ENCODE measurements around the gene VAMP4. TPM values are rescaled to one million over a fixed set of nuclear protein-coding genes. Genes with fewer than 3 reads are reported as not detected.

VAMP4 gene
- total RNA-seq: 2.5 and 4.1 TPM in 2 replicates

DNA sequence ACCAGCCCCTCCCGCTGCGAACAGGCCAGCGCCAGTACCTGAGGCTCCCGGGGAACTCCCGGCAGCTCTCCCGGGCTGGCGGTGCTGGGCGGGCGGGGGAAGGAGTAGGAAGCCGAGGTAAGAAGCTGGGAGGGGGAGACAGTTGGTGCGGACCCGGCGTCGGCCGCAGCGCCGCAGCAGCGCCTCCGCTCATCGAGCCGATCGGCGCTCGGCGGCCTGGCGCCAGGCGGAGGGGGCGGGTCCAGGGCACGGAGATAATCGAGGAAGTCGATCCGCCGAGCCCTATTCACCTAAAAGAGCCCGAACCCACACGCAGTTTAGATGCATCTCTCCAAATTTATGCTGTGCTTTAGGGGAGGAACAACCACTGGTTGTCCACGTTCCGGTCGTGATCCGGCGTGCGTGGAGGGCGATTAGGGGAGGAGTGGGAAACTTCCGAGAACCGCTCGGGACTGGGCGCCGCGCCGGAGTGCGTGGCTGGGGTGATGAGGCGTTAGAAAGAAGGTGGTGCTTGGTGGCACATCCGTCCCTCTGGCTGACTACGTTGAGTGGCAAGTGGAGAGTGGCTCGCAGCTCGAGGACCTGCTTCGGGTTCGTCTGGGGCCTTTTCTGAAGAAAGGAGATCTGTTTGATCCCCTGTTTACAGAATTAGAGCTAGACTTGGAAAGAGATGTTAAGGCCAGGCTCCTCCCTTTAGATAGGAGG is at the start of gene VAMP4:
TSS of gene VAMP4 (minus strand) at position 194 of the 705 bp plus-strand sequence. CDS start 3,651 bp downstream, outside the sequence.

DNA sequence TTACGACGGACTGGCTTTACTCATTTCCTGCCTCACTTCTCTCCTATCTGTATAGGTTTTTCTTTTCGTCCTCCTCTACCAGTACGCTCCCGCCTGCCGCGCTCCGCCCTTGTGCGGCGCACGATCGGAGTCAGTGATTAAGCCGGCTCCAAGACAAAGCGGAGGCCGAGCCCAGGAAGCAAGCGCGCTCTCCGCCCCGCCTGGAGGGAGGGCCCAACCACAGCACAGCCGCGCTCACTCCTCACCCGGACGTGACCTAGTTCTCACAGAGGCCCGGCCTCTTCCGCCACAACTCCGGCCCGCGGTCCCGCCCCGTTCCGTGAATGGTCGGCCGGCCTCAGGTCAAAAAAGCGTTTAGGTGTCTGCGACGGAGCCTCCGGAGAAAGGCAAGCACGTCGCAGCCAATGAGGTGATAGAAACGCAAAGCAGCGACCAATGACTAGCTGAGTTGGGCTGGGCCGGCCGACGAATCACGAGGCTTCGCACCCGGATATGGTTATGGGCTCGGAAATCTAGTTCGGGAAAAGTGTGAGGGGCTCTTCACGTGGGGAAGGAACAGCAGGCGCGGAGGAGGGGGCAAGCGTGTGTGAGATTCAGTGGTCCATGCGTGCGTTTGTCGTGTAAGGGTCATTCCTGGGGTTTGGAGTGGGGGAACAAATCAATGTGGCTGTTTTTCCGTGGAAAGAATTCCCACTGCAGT is 39.5 kb upstream of the VAMP4 start, which contains the start of gene METTL13:
TSS of gene METTL13 (plus strand) at position 485 of the 700 bp plus-strand sequence. CDS start 308 bp downstream, outside the sequence.

DNA sequence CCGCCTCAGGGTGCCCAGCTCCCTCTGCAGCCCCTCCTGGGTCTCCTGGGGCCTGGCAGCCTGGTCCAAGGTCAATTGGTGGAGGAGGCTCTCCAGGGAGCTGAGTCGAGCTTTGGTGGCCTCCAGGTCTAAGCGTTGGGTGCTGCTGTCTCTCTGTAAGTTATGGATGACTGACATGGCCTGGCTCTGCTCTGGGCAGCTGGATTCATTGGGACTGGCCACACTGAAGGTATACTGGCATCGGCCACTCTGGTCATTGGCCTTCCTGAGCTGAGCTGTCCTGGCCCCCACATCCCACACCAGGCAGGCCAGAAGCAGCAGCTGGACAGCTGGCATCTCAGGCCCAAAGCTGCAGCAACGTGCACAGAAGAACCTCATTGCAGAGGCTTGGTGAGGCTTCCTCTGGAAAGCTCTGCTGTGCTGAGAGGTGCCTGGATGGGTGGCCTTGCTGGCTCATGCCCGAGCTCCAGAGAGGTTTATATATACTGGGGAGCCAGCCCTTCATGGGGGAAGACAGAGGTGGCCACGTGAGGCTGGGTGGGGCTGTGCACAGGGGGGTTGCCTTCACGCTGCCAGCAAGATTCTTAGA is 89.5 kb downstream of the VAMP4 start, which contains the start of gene MYOC:
TSS of gene MYOC (minus strand) at position 455 of the 589 bp plus-strand sequence. CDS start at position 378, 77 bp downstream.

Other genes with a start within 250 kb of the VAMP4 start
- not detected in 2 replicates for gene MYOCOS, start 119.8 kb downstream of the VAMP4 start, total RNA-seq
- not detected in 2 replicates for gene MYOC, start 89.4 kb downstream of the VAMP4 start, total RNA-seq
- 27.9 and 39.8 TPM in 2 replicates for gene METTL13, start 39.6 kb upstream of the VAMP4 start, total RNA-seq
- gene DNM3, start 99.4 kb upstream of the VAMP4 start, total RNA-seq: 1.0 and 1.7 TPM in 2 replicates

Data from mammary microvascular endothelial cell (primary cell).